Ishikawa (cell line): ENCODE measurements around the gene DNAJC17.
A peak's percentile ranks its signal among the peaks of the same experiment; 100 is the strongest.

Experiments
- CEBPB ChIP-seq: IDR thresholded peaks from 2 replicates; pipeline ENCODE4 v1.6.1; 2012
- CREB1 ChIP-seq: IDR thresholded peaks from 2 replicates; pipeline ENCODE4 v1.6.1; 2012; ENCODE audit warnings: low read depth
- EGR1 ChIP-seq: IDR thresholded peaks from 2 replicates; pipeline ENCODE4 v1.6.1; 2012
- EP300 ChIP-seq: IDR thresholded peaks from 2 replicates; pipeline ENCODE4 v1.6.1; 2012; ENCODE audit warnings: borderline replicate concordance
- FOXM1 ChIP-seq: IDR thresholded peaks from 2 replicates; pipeline ENCODE4 v1.6.1; 2012; ENCODE audit warnings: low read depth, borderline replicate concordance
- MAX ChIP-seq: IDR thresholded peaks from 2 replicates; pipeline ENCODE4 v1.6.1; 2012
- NFIC ChIP-seq: IDR thresholded peaks from 2 replicates; pipeline ENCODE4 v1.6.1; 2012
- RAD21 ChIP-seq: IDR thresholded peaks from 2 replicates; pipeline ENCODE4 v1.6.1; 2012; ENCODE audit warnings: low read depth
- REST ChIP-seq: IDR thresholded peaks from 2 replicates; pipeline ENCODE4 v1.6.1; 2012; ENCODE audit warnings: low read depth, mild to moderate bottlenecking
- TAF1 ChIP-seq: IDR thresholded peaks from 2 replicates; pipeline ENCODE4 v1.6.1; 2012; ENCODE audit warnings: low read depth, mild to moderate bottlenecking
- TCF12 ChIP-seq: IDR thresholded peaks from 2 replicates; pipeline ENCODE4 v1.6.1; 2012; ENCODE audit warnings: low read depth
- TEAD4 ChIP-seq: IDR thresholded peaks from 2 replicates; pipeline ENCODE4 v1.6.1; 2012
- USF1 ChIP-seq: IDR thresholded peaks from 2 replicates; pipeline ENCODE4 v1.6.1; 2012
- YY1 ChIP-seq: IDR thresholded peaks from 2 replicates; pipeline ENCODE4 v1.6.1; 2012; ENCODE audit warnings: low read depth
- ZBTB7A ChIP-seq: IDR thresholded peaks from 2 replicates; pipeline ENCODE4 v1.6.1; 2012; ENCODE audit warnings: low read depth

DNAJC17 gene

GRCh38 chr15:40793216-40793989, 13.9 kb downstream of the DNAJC17 start:
- TF ChIP-seq CREB1 = no peak
- peak; percentile 87 for TF ChIP-seq NFIC
- no peak for TF ChIP-seq MAX
- TF ChIP-seq REST = no peak
- no peak for TF ChIP-seq TEAD4

- TF ChIP-seq NFIC (no peak), MAX (no peak), TCF12 (no peak), REST (no peak), TEAD4 (no peak), RAD21 (no peak), EP300 (no peak), USF1 (no peak), TAF1 (no peak), EGR1 (no peak), CREB1 (no peak), YY1 (no peak), ZBTB7A (no peak)
Observed at GRCh38 chr15:40792394-40792793, 14.9 kb downstream of the DNAJC17 start.

GRCh38 chr15:40790718-40791117, 16.6 kb downstream of the DNAJC17 start:
- no peak for TF ChIP-seq YY1
- no peak for TF ChIP-seq NFIC
- TF ChIP-seq RAD21 = no peak
- TF ChIP-seq MAX = no peak
- no peak for TF ChIP-seq EGR1
- no peak for TF ChIP-seq CREB1
- TF ChIP-seq CEBPB = no peak
- no peak for TF ChIP-seq TCF12
- TF ChIP-seq TAF1 = no peak
- TF ChIP-seq TEAD4 = no peak
- TF ChIP-seq USF1 = no peak
- no peak for TF ChIP-seq REST
- TF ChIP-seq EP300 = no peak
- TF ChIP-seq ZBTB7A = no peak

- TF ChIP-seq CREB1 (no peak), CEBPB (no peak), FOXM1 (no peak), MAX (no peak), TAF1 (no peak), ZBTB7A (no peak), YY1 (no peak), RAD21 (no peak), TCF12 (no peak), USF1 (no peak), EP300 (no peak)
Observed at GRCh38 chr15:40789999-40790398, 17.3 kb downstream of the DNAJC17 start.
